Mucosa of stomach (tissue), 1 donor: ENCODE data around the gene DPEP3.
A peak's percentile ranks its signal among the peaks of the same experiment; 100 is the strongest.
"Not testable (repeated sequence)": the region's sequence is repeated elsewhere in the genome, so short reads cannot be mapped to it uniquely, and the experiment has no call there.

ENCODE experiments used
- H3K27me3 ChIP-seq: one replicate; pipeline ENCODE4 v1.7.0; 2013; ENCODE audit warnings: mild to moderate bottlenecking, low read length; ENCODE audit not compliant: control insufficient read depth, insufficient read depth
- H3K36me3 ChIP-seq: one replicate; pipeline ENCODE4 v1.7.0; 2013; ENCODE audit warnings: low read length; ENCODE audit not compliant: control insufficient read depth, insufficient read depth
- H3K4me1 ChIP-seq: one replicate; pipeline ENCODE4 v1.7.0; 2013; ENCODE audit warnings: mild to moderate bottlenecking, low read length; ENCODE audit not compliant: control insufficient read depth, insufficient read depth
- H3K4me3 ChIP-seq: one replicate; pipeline ENCODE4 v1.7.0; 2013; ENCODE audit warnings: low read length
- H3K9ac ChIP-seq: one replicate; pipeline ENCODE4 v1.7.0; 2013; ENCODE audit warnings: mild to moderate bottlenecking, low read length, moderate library complexity
- H3K9me3 ChIP-seq: one replicate; pipeline ENCODE4 v1.7.0; 2013; ENCODE audit warnings: mild to moderate bottlenecking, low read length, moderate library complexity; ENCODE audit not compliant: control insufficient read depth
- donor health status: Pancreatic carcinoma.

Gene DPEP3, protein sequence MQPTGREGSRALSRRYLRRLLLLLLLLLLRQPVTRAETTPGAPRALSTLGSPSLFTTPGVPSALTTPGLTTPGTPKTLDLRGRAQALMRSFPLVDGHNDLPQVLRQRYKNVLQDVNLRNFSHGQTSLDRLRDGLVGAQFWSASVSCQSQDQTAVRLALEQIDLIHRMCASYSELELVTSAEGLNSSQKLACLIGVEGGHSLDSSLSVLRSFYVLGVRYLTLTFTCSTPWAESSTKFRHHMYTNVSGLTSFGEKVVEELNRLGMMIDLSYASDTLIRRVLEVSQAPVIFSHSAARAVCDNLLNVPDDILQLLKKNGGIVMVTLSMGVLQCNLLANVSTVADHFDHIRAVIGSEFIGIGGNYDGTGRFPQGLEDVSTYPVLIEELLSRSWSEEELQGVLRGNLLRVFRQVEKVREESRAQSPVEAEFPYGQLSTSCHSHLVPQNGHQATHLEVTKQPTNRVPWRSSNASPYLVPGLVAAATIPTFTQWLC

DNA sequence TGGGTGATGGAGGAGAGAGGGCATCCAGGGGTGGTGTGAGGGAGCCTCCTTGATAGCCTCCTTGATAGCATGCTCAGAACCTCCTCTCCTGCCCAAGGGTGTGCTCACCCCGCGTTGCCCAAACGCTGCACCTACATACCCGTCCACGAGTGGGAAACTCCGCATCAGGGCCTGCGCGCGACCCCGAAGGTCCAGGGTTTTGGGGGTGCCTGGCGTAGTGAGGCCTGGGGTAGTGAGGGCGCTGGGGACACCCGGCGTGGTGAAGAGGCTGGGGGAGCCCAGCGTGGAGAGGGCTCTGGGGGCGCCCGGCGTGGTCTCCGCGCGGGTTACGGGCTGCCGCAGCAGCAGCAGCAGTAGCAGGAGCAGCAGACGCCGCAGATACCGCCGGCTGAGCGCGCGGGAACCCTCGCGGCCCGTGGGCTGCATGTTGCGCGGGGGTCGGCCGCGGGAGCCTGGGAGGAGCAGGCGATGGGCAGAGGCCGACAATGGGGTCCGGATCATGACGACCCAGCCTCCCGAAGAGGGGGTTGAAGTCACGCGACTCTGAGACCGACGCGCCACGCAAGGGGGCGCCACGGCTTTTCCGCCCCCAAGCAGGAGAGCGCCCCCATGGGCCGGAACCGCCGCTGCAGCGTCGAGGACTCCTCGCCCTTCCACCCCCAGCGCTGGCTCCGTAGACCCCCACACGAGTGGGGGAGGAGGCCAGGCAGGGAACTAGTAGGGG lies at the start of gene DPEP3:
DPEP3 (minus strand) TSS at position 545 of the 724 bp plus-strand sequence; CDS start at position 426, 119 bp downstream.
- no peak within 1 kb of the TSS for H3K9ac ChIP-seq
- no peaks in the 10 kb centered on the region for H3K36me3 ChIP-seq
- H3K4me3 ChIP-seq = no peak within 1 kb of the TSS
- no peaks in the 10 kb centered on the region for H3K4me1 ChIP-seq
- no peaks in the 10 kb centered on the region for H3K9me3 ChIP-seq
- peaks cover 22% of the 10 kb centered on the region for H3K27me3 ChIP-seq

DNA sequence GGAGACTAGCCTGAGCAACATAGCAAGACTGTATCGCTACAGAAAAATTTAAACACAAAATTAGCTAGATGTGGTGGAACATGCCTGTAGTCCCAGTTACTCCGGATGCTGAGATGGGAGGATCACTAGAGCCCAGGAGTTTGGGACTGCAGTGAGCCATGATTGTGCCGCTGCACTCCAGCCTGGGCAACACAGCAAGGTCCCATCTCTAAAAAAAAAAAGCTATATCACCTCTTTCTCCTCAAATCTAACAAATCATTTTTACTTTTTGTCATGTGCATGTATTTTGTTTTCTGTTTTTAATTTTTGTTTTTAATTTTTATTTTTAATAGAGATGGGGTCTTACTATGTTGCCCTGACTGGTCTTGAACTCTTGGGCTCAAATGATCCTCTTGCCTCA lies 48.7 kb upstream of the DPEP3 start:
- Histone ChIP-seq H3K36me3 (no peaks in the 10 kb centered on the region), H3K4me1 (peaks cover 2% of the 10 kb centered on the region)

DNA sequence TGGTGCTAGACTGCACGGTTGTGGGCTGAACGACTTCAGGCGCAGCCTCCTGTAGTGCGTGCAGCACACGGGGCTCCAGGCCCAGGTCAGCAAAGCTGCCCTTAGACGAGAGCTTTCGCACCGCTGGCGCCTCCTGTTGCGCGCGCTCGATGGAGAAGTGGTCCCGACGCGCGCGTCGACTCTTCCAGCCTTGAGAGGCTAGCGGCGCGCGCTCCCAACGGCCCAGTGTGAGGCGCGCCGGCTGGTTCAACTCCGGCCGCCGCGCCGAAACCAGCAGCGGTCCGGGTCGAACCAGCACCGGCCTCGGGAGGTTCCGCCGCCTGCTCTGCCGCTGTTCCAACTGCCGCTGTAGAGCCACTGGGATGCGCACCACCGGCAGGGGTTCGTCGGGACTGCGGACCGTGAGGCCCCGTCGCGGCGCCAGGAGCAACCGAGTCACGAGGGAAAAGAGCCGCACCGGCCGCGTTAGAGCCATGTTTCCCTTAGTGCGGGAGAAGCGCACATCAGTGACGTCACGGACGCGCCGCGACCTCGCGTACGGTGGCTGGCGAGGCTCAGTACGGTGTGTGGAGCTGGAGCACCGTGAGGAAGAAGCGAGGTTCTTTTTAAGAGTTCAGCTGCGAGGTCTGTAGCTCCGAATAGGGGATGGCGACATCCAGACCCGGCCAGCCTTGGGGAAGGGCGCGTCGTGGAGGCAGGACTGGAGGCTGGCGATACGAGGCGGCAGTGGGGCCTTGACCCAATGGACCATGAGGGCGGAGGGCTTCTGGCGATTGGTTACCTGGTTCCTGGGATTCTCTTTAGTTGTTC lies 42.6 kb upstream of the DPEP3 start, which contains the start of the genes DDX28 and DUS2:
DDX28 (minus strand) TSS at position 505 of the 810 bp plus-strand sequence; CDS start at position 475, 30 bp downstream.
DUS2 (plus strand) TSS at position 557 of the 810 bp plus-strand sequence. CDS start 14,740 bp downstream, outside the sequence.
- no peaks in the 10 kb centered on the region for H3K9me3 ChIP-seq
- no peaks in the 10 kb centered on the region for H3K27me3 ChIP-seq
- H3K36me3 ChIP-seq = no peaks in the 10 kb centered on the region
- peak within 1 kb of the TSS; percentile 91 for H3K9ac ChIP-seq
- H3K4me3 ChIP-seq = peak within 1 kb of the TSS; percentile 81
- H3K4me1 ChIP-seq = peaks cover 15% of the 10 kb centered on the region

More for the DNA sequence above, 48.7 kb upstream of the DPEP3 start:
- Histone ChIP-seq H3K4me3 (no peak overlapping the region), H3K9ac (no peak overlapping the region), H3K27me3 (no peaks in the 10 kb centered on the region), H3K9me3 (no peaks in the 10 kb centered on the region)

DNA sequence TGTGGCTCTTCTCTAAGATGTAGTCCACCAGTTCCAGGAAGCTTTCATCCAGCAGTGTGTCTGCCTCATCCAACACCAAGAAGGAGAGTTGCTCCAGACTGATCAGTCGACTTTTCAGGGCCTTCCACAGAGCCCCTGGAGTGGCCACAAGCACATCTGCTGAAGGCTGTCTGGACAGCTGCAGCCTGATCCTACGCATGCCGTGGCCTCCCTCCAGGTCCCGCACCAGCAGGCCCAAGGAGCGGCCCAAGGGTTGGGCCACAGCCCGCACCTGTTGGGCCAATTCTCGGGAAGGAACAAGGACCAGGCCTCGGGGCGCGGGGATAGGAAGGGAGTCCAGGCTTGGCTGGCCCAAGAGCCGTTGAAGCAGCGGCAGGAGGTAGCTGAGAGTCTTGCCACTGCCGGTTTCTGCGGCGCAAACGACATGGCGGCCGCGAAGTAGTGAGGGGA lies 42.0 kb upstream of the DPEP3 start:
- Histone ChIP-seq H3K4me1 (peaks cover 15% of the 10 kb centered on the region), H3K9me3 (no peaks in the 10 kb centered on the region), H3K9ac (peak overlapping the region; percentile 91), H3K36me3 (no peaks in the 10 kb centered on the region), H3K4me3 (peak overlapping the region; percentile 81), H3K27me3 (no peaks in the 10 kb centered on the region)

DNA sequence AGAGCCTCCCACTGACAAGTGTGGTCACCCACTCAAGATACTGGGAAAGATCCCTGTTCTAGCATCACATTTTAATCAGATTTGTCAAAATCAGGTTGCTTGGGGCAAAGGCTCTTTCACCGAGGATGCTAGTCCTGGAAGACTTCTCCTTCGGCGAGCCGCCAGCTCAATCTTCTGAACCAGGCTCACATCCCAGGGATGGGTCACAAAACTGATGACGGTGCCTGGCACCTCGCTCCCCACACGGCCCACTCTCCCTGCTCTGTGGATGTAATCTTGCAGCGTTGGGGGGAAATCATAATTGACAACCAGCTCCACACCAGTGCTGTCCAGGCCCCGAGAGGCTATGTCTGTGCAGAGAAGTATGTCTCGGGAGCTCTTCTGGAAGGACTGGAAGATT lies 41.2 kb upstream of the DPEP3 start:
- no peaks in the 10 kb centered on the region for H3K27me3 ChIP-seq
- peak overlapping the region; percentile 81 for H3K4me3 ChIP-seq
- H3K36me3 ChIP-seq = no peaks in the 10 kb centered on the region
- no peak overlapping the region for H3K9ac ChIP-seq
- H3K9me3 ChIP-seq = no peaks in the 10 kb centered on the region
- peaks cover 15% of the 10 kb centered on the region for H3K4me1 ChIP-seq

DNA sequence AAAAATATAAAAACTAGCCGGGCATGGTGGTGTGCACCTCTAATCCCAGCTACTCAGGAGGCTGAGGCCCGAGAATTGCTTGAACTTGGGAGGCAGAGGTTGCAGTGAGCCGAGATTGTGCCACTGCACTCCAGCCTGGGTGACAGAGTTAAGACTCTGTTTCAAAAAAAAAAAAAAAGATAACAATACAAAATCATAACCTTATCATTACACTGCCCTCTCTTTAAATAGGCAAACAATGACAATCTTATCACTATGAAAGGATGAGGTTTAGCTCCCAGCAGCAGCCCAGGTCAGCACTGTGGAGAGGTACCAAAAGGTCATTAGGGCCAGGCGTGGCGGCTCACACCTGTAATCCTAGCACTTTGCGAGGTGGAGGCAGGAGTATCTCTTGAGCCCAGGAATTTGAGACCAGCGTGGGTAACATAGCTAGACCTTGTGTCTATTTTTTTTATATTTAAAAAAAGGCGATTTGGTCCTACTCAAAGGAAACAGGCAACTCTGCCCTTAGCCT lies 38.9 kb upstream of the DPEP3 start:
- no peak overlapping the region for H3K9ac ChIP-seq
- no peaks in the 10 kb centered on the region for H3K36me3 ChIP-seq
- H3K27me3 ChIP-seq = no peaks in the 10 kb centered on the region
- no peaks in the 10 kb centered on the region for H3K9me3 ChIP-seq
- H3K4me3 ChIP-seq = no peak overlapping the region
- H3K4me1 ChIP-seq = peaks cover 15% of the 10 kb centered on the region

DNA sequence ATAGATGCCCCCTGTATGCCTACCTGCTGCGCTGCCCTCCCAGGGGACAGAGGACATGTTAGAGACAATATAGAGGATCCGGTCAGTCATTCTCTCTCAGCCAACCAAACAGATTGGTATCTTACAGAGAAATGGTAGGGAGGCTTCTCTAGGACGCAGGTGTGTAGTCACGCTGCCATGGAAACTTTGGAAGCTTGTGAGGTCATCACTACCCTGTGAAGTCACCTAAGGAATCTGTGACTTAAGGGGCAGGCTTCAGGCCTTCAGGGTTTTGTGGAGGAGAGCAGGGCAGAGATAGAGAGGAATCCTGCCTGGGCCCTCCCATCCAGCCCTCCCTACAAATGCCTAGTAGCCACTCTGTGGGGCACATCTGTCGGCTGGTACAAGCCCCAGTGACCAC lies 35.4 kb upstream of the DPEP3 start, which contains the start of gene DPEP2NB:
DPEP2NB (minus strand) TSS at position 231 of the 400 bp plus-strand sequence; CDS start at position 90, 141 bp downstream.
- Histone ChIP-seq H3K4me1 (no peaks in the 10 kb centered on the region), H3K9ac (no peak within 1 kb of the TSS), H3K27me3 (no peaks in the 10 kb centered on the region), H3K9me3 (no peaks in the 10 kb centered on the region), H3K4me3 (no peak within 1 kb of the TSS), H3K36me3 (no peaks in the 10 kb centered on the region)

DNA sequence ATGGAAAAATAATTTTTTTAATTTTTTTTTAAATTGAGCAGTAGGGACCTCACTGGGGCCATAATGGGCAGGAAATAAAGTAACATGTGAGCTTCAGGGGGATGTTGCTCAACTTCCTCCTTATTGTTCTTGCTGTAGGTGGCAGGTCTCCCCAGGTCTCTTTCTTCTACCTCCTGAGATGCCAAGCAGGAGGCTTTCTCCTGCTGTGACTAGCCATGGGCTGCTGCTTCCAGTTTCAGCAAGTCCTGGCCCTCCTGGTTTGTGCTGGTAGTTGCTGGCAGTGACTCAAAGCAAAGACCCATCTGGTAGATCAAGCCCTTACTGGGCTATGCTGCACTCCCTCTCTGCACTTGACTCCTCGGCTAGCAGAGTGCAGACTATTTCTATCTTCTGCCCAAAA lies 33.1 kb upstream of the DPEP3 start:
- Histone ChIP-seq H3K4me1 (no peaks in the 10 kb centered on the region), H3K9me3 (no peaks in the 10 kb centered on the region), H3K27me3 (no peaks in the 10 kb centered on the region), H3K36me3 (no peaks in the 10 kb centered on the region), H3K9ac (no peak overlapping the region), H3K4me3 (no peak overlapping the region)

DNA sequence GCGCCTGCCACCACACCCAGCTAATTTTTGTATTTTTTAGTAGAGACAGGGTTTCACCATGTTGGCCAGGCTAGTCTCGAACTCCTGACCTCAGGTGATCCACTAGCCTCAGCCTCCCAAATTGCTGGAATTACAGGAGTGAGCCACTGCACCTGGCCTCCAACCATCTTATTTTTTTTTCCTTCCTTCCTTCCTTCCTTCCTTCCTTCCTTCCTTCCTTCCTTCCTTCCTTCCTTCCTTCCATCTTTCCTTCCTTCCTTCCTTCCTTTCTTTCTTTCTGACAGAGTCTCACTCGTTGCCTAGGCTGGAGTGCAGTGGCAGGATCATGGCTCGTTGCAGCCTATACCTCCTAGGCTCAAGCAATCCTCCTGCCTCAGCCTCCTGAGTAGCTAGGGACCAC lies 29.6 kb upstream of the DPEP3 start:
- not testable (repeated sequence) for H3K9me3 ChIP-seq, H3K36me3 ChIP-seq, H3K4me3 ChIP-seq, H3K4me1 ChIP-seq, H3K27me3 ChIP-seq, H3K9ac ChIP-seq

DNA sequence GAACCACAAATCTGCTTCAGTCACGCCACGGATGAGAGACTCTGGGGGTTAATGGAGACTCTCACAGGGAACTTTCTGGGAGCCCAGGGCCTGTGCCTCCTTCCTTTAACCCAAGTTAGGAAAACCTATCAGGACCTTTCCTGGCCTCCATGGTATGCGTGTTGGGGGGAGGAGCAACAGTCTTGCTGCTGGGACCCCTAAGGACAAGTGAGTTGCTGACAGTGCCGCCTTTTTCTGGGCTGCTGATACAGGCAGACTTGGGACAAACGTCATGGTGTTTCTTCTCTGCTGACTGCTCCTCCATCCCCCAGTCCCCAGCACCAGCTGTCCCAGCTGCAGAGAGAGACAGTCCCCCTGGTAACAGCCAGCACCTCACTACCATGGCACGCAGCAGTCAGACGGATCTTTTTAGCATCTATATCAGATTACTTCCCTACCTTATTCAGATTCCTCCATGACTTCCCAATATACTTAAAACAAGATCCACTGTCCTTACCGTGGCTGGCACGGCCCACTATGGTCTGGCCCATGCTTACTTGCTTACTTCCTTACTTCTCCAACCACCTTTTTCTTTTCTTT lies 28.9 kb upstream of the DPEP3 start:
- Histone ChIP-seq H3K4me1 (no peaks in the 10 kb centered on the region), H3K9me3 (no peaks in the 10 kb centered on the region), H3K9ac (no peak overlapping the region), H3K36me3 (no peaks in the 10 kb centered on the region), H3K4me3 (no peak overlapping the region), H3K27me3 (no peaks in the 10 kb centered on the region)

DNA sequence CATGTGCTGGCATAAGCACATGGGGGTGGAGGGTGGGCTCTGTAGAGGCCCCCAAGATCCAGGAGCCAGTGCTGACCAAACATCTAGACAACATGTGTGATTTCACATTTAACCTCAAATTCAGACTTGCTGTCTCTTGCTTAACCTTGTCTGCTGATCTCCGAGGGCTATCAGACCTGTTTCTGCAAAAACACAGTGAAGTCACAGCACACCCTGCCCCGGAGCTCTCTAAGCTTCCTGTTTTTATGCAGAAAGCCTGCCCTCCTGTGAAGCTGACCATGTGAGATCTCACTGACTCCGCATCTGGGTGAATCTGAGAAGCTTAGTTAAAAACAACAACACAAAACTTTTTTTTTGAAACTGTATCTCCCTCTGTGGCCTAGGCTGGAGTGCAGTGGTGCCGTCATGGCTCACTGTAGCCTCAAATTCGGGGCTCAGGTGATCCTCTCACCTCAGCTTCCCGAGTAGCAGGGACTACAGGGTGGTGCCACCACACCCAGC lies 25.5 kb upstream of the DPEP3 start:
- Histone ChIP-seq H3K4me3 (no peak overlapping the region), H3K36me3 (no peaks in the 10 kb centered on the region), H3K9ac (no peak overlapping the region), H3K9me3 (no peaks in the 10 kb centered on the region), H3K27me3 (peaks cover 2% of the 10 kb centered on the region), H3K4me1 (no peaks in the 10 kb centered on the region)
